Right lobe of liver (tissue), 4 donors: ENCODE data around the gene UVSSA.

Experiments used
- POLR2A ChIP-seq: fragments of 450-650 bp; IDR thresholded peaks from one replicate; pipeline ENCODE4 v1.6.1; 2017; ENCODE audit warnings: antibody characterized with exemption, mild to moderate bottlenecking
- TF ChIP-seq, protein P1 (sequence below), 4 donors: fragments of 200-600 bp in 3 of 4; fragments of 450-650 bp in 1 of 4; IDR thresholded peaks; one replicate each; pipeline versions ENCODE4 v1.5.1 to v1.8.0; 2016 to 2022; ENCODE audit warnings: antibody characterized with exemption in 4 of 4, mild to moderate bottlenecking in 2 of 4
- donor health status: DM: no; HTN: no; CAD: no.
- donor health status: DM: no; HTN: no; CAD: no.
- donor health status: DM: no; HTN: yes; CAD: no.

DNA sequence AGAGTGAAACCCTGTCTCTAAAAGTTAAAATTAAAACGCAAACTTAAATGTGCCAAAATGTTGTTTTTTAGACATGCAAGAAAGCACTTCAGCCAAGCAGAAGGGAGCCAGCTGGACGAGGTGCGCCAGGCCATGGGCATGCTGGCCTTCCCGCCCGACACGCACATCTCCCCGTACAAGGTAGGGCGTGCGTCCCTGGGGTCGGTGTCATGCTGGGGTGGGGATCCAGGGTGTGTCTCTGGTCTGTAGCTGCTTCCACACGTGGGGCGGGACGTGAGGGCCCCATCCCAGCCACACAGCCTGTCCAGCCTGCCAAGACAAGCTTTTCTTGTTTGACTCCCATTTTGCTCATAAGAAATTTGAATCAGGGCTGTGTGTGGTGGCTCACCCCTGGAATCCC, 14.3 kb upstream of the UVSSA start:
- TF ChIP-seq, protein P1, sequence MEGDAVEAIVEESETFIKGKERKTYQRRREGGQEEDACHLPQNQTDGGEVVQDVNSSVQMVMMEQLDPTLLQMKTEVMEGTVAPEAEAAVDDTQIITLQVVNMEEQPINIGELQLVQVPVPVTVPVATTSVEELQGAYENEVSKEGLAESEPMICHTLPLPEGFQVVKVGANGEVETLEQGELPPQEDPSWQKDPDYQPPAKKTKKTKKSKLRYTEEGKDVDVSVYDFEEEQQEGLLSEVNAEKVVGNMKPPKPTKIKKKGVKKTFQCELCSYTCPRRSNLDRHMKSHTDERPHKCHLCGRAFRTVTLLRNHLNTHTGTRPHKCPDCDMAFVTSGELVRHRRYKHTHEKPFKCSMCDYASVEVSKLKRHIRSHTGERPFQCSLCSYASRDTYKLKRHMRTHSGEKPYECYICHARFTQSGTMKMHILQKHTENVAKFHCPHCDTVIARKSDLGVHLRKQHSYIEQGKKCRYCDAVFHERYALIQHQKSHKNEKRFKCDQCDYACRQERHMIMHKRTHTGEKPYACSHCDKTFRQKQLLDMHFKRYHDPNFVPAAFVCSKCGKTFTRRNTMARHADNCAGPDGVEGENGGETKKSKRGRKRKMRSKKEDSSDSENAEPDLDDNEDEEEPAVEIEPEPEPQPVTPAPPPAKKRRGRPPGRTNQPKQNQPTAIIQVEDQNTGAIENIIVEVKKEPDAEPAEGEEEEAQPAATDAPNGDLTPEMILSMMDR (IDR thresholded peaks at IDR 0.05), result no peak
- no peak for TF ChIP-seq POLR2A
